Left cardiac atrium (tissue), 4 donors: ENCODE results near the gene PHF23. TPM values are rescaled to one million over a fixed set of nuclear protein-coding genes. Genes with fewer than 3 reads are reported as not detected.

Source experiments
- ATAC-seq, 2 donors: fragments of 200-7000 bp; cut with Tn5 transposase; one replicate each; pipeline ENCODE4 v1.9.1; 2020; ENCODE audit warnings: mild to moderate bottlenecking in 2 of 2, moderate library complexity in 2 of 2
- DNase-seq: peaks from one replicate; pipeline ENCODE4 v3.0.0-alpha.2; 2020
- intact Hi-C, 2 donors: fragments of 100-400 bp; cut with DNase I; formaldehyde crosslinking; loops; one replicate each; pipeline versions ENCODE4 v1.14.1 to v1.15.1; 2022 to 2023
- long read RNA-seq: library from polyadenylated mRNA; unstranded; transcript quantifications from one replicate; pipeline ENCODE4 v2.0.0, GENCODE V29; 2021
- total RNA-seq, 2 donors: library from RNA; stranded (reverse); fragmentation: NEBNext Ultra II Directional; extraction: Animal tissue kit (Norgen Biotek cat#: 25700); gene quantifications; one replicate each; pipeline ENCODE4 v1.2.1, GENCODE V29; 2021
- donor health status: DM: no; HTN: yes; CAD: no.
- donor health status: DM: no; HTN: yes; CAD: no; lungs with severe emphysema.
- donor health status: DM: yes; HTN: yes; CAD: no.
- donor health status: Dilated cardiomyopathy.

PHF23 gene
- 10 to 100 TPM; 18.5 to 27.5 TPM for total RNA-seq
- long read RNA-seq, partial matches to known transcripts: 1 of 4 reads
- long read RNA-seq, other reads (novel, unspliced or antisense): 0 of 4 reads

- intact Hi-C loops: no loop called here
- ATAC-seq (peak; percentile 71 to 79), DNase-seq (peak; percentile 99)
These were observed at the start of gene PHF23 for GRCh38 chr17:7239091-7240027. Gene PHF23 (minus strand): TSS chr17:7239457. CDS start chr17:7239279, 178 bp downstream.

GRCh38 chr17:7285679-7286078, 46.4 kb upstream of the PHF23 start:
- intact Hi-C loops: no loop called here
- ATAC-seq (no peak), DNase-seq (no peak)

GRCh38 chr17:7284911-7285310, 45.7 kb upstream of the PHF23 start:
- ATAC-seq (no peak), DNase-seq (no peak)
- intact Hi-C loops: loop anchor here in 1 of 2 donors (5.0 kb wide), 1 partner anchor 62 kb away; no protein-coding TSS in a partner anchor

- intact Hi-C loops: loop anchor here in 1 of 2 donors (5.0 kb wide), 1 partner anchor 64 kb away; no protein-coding TSS in a partner anchor
- ATAC-seq (no peak), DNase-seq (no peak)
These were observed 44.4 kb upstream of the PHF23 start for GRCh38 chr17:7283471-7284216.

GRCh38 chr17:7282752-7283321, 43.6 kb upstream of the PHF23 start:
- DNase-seq: no peak
- no peak for ATAC-seq
- intact Hi-C loops: loop anchor here in 1 of 2 donors (5.0 kb wide), 1 partner anchor 64 kb away; no protein-coding TSS in a partner anchor

GRCh38 chr17:7281953-7282751, 42.9 kb upstream of the PHF23 start:
- DNase-seq (peak; percentile 73), ATAC-seq (peak; percentile 43 to 45)
- intact Hi-C loops: loop anchor here (2.0 to 5.0 kb wide), 2 partner anchors 15 to 65 kb away; no protein-coding TSS in a partner anchor

- DNase-seq (peak; percentile 95), ATAC-seq (peak; percentile 85 to 93)
- intact Hi-C loops: loop anchor here (2.0 to 5.0 kb wide), 2 partner anchors 15 to 66 kb away; no protein-coding TSS in a partner anchor
These were observed 42.1 kb upstream of the PHF23 start, which contains the start of gene SLC2A4 for GRCh38 chr17:7281074-7281952. Gene SLC2A4 (plus strand): TSS chr17:7281718. CDS start chr17:7281935, 217 bp downstream.

GRCh38 chr17:7280519-7281073, 41.3 kb upstream of the PHF23 start:
- intact Hi-C loops: loop anchor here (1.0 to 5.0 kb wide), 3 partner anchors 16 to 67 kb away; no protein-coding TSS in a partner anchor
- DNase-seq (peak; percentile 85), ATAC-seq (peak; percentile 64 to 82)

- intact Hi-C loops: no loop called here
- ATAC-seq: no peak
- no peak for DNase-seq
These were observed 40.2 kb upstream of the PHF23 start for GRCh38 chr17:7279448-7279847.

- intact Hi-C loops: no loop called here
- ATAC-seq (no peak), DNase-seq (no peak)
These were observed 27.5 kb upstream of the PHF23 start for GRCh38 chr17:7266784-7267183.

GRCh38 chr17:7263801-7264078, 24.5 kb upstream of the PHF23 start:
- no peak for DNase-seq
- intact Hi-C loops: no loop called here
- no peak for ATAC-seq

GRCh38 chr17:7262935-7263800, 23.9 kb upstream of the PHF23 start:
- DNase-seq: no peak
- intact Hi-C loops: no loop called here
- ATAC-seq: peak in 1 of 2 donors; percentile 15

GRCh38 chr17:7262192-7262934, 23.1 kb upstream of the PHF23 start, which contains the start of gene CLDN7:
Gene CLDN7 (minus strand): TSS chr17:7262478. CDS start chr17:7262043, 435 bp downstream.
- ATAC-seq (no peak), DNase-seq (no peak)
- intact Hi-C loops: no loop called here

- ATAC-seq (peak; percentile 27 to 28), DNase-seq (no peak)
- intact Hi-C loops: no loop called here
These were observed 22.3 kb upstream of the PHF23 start for GRCh38 chr17:7261379-7262191.
